Tibial nerve (tissue), 4 donors: ENCODE measurements around the gene HLA-DOA.

Source experiments
- EP300 ChIP-seq, 2 donors: sonication (generic); formaldehyde crosslinking; IDR thresholded peaks; one replicate each; pipeline ENCODE4 v1.6.1; 2017; ENCODE audit warnings: antibody characterized with exemption in 2 of 2, mild to moderate bottlenecking in 1 of 2
- POLR2A ChIP-seq, 2 donors: fragments of 450-650 bp; IDR thresholded peaks; one replicate each; pipeline ENCODE4 v1.6.1; 2017; ENCODE audit warnings: antibody characterized with exemption in 2 of 2, mild to moderate bottlenecking in 2 of 2, moderate library complexity in 2 of 2
- TF ChIP-seq, protein P1 (sequence below), 5 experiments: fragments of 200-600 bp in 3 of 5; fragments of 450-650 bp in 2 of 5; sonication (generic) in 3 of 5; IDR thresholded peaks; one replicate each; pipeline ENCODE4 v1.5.1; 2016 to 2019; ENCODE audit warnings: antibody characterized with exemption in 5 of 5, mild to moderate bottlenecking in 3 of 5, moderate library complexity in 2 of 5

DNA sequence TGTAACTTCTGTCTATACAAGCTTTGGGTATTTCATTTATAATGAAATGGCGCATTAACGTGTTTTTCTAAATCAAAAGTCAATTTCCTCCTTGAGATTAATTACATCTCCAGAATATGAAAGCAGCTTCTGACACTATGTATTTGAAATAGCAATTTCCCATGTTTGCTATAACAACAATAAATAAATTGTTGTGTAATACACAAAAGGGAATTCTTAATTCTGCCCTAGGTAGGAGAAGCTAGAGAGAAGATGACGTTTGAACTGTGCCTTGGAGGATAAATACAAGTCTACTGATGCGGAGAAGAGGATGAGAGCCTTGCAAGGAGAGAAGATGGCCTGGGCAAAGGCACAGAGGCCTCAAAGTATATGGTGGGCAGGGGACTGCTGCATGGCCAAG lies 7.6 kb upstream of the HLA-DOA start:
- TF ChIP-seq, protein P1, sequence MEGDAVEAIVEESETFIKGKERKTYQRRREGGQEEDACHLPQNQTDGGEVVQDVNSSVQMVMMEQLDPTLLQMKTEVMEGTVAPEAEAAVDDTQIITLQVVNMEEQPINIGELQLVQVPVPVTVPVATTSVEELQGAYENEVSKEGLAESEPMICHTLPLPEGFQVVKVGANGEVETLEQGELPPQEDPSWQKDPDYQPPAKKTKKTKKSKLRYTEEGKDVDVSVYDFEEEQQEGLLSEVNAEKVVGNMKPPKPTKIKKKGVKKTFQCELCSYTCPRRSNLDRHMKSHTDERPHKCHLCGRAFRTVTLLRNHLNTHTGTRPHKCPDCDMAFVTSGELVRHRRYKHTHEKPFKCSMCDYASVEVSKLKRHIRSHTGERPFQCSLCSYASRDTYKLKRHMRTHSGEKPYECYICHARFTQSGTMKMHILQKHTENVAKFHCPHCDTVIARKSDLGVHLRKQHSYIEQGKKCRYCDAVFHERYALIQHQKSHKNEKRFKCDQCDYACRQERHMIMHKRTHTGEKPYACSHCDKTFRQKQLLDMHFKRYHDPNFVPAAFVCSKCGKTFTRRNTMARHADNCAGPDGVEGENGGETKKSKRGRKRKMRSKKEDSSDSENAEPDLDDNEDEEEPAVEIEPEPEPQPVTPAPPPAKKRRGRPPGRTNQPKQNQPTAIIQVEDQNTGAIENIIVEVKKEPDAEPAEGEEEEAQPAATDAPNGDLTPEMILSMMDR (IDR thresholded peaks at IDR 0.05), result no peak
- TF ChIP-seq POLR2A (IDR thresholded peaks at IDR 0.05), result no peak
- no peak for TF ChIP-seq EP300 (IDR thresholded peaks at IDR 0.05)
